Central memory CD8-positive, alpha-beta T cell (primary cell): ENCODE measurements around the gene TTC21B.
"Not testable (repeated sequence)": the region's sequence is repeated elsewhere in the genome, so short reads cannot be mapped to it uniquely, and the experiment has no call there.

Experiments used
- ATAC-seq: fragments of 150-1000 bp; cut with Tn5 transposase; replicated peaks from 2 replicates; pipeline ENCODE4 v1.10.0; 2022; ENCODE audit warnings: mild to moderate bottlenecking, moderate FRiP score, moderate number of reproducible peaks; ENCODE audit not compliant: poor library complexity, severe bottlenecking; ENCODE audit errors: extremely low read depth
- DNase-seq, 2 donors: peaks; one replicate each; pipeline ENCODE4 v3.0.0; 2021; ENCODE audit warnings: low spot score in 2 of 2
- H3K27ac Mint-ChIP-seq: one replicate; pipeline ENCODE4 v1.8.0; 2022; ENCODE audit warnings: low read depth, mild to moderate bottlenecking, moderate library complexity, mixed read lengths
- H3K27me3 Mint-ChIP-seq: one replicate; pipeline ENCODE4 v1.8.0; 2022; ENCODE audit warnings: mixed read lengths
- H3K36me3 Mint-ChIP-seq: one replicate; pipeline ENCODE4 v1.8.0; 2022; ENCODE audit warnings: mild to moderate bottlenecking, moderate library complexity, mixed read lengths; ENCODE audit not compliant: insufficient read depth
- H3K4me1 Mint-ChIP-seq: one replicate; pipeline ENCODE4 v1.8.0; 2022; ENCODE audit warnings: mixed read lengths
- H3K4me3 Mint-ChIP-seq: one replicate; pipeline ENCODE4 v1.8.0; 2022; ENCODE audit warnings: mild to moderate bottlenecking, moderate library complexity, mixed read lengths
- H3K9me3 Mint-ChIP-seq: one replicate; pipeline ENCODE4 v1.8.0; 2022; ENCODE audit warnings: mixed read lengths

The TTC21B gene

GRCh38 chr2:165953655-165954606 lies at the start of gene TTC21B:
TTC21B (minus strand) TSS chr2:165953776; CDS start chr2:165953705, 71 bp downstream.
- Mint-ChIP-seq H3K27ac (peak within 1 kb of the TSS; percentile 34), H3K4me3 (no peak within 1 kb of the TSS), H3K27me3 (no peaks in the 10 kb centered on the region), H3K4me1 (peaks cover 16% of the 10 kb centered on the region), H3K9me3 (no peaks in the 10 kb centered on the region), H3K36me3 (peaks cover 2% of the 10 kb centered on the region)
- ATAC-seq = peak; percentile 92
- DNase-seq = peak; percentile 85 to 88

DNA sequence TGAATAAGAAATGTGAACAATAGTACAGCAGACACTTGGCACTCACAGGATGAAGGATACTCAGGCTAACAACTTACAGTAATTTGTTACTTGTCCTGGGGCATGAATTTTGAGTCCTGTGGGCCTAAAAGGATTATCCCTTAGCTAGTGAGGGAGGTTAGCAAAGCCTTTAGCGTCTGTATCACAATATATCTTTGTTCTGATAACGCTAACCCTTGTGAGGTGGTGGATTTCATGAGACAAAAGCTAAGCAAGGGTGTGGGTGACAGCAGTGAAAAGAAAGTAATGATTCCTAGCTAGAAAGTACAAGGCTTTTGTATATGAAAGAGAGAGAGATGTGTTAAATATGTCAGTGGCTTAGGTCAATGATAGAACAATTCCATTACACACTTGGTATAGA lies 46.8 kb upstream of the TTC21B start:
- ATAC-seq (no peak), DNase-seq (no peak)
- no peaks in the 10 kb centered on the region for H3K36me3 Mint-ChIP-seq
- no peaks in the 10 kb centered on the region for H3K4me1 Mint-ChIP-seq
- H3K27me3 Mint-ChIP-seq = peaks cover 11% of the 10 kb centered on the region
- no peak overlapping the region for H3K27ac Mint-ChIP-seq
- H3K4me3 Mint-ChIP-seq = no peak overlapping the region
- no peaks in the 10 kb centered on the region for H3K9me3 Mint-ChIP-seq

DNA sequence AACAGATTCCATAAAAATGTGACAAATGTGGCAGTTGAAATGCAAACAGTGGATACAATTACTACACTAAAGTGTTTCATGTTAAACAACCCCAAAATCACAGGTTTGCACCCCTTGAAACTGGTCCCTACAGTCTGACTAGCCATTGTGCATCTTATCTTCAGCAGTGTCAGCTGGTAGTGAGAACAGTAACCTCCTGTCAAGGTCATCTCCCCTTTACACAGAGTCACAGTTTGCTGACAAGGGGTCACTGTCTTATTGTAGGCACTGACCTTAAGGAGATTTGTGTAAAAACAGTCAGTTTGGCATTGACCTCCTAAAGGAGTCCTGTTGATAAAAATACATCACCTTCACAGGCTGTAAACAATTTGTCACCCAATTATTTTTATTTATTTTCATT lies 37.3 kb upstream of the TTC21B start:
- Mint-ChIP-seq H3K27me3 (peaks cover 28% of the 10 kb centered on the region), H3K4me3 (no peak overlapping the region), H3K9me3 (no peaks in the 10 kb centered on the region), H3K36me3 (no peaks in the 10 kb centered on the region), H3K27ac (no peak overlapping the region), H3K4me1 (no peaks in the 10 kb centered on the region)
- ATAC-seq (no peak), DNase-seq (no peak)

- no peaks in the 10 kb centered on the region for H3K4me1 Mint-ChIP-seq
- H3K27me3 Mint-ChIP-seq = peaks cover 36% of the 10 kb centered on the region
- no peak overlapping the region for H3K4me3 Mint-ChIP-seq
- no peaks in the 10 kb centered on the region for H3K9me3 Mint-ChIP-seq
- H3K36me3 Mint-ChIP-seq = no peaks in the 10 kb centered on the region
- no peak overlapping the region for H3K27ac Mint-ChIP-seq
- no peak for DNase-seq
- no peak for ATAC-seq
Observed at GRCh38 chr2:165989851-165990250, 36.3 kb upstream of the TTC21B start.

GRCh38 chr2:165985120-165985519 lies 31.5 kb upstream of the TTC21B start:
- H3K4me1 Mint-ChIP-seq = no peaks in the 10 kb centered on the region
- no peaks in the 10 kb centered on the region for H3K9me3 Mint-ChIP-seq
- H3K27ac Mint-ChIP-seq = no peak overlapping the region
- ATAC-seq = no peak
- no peaks in the 10 kb centered on the region for H3K36me3 Mint-ChIP-seq
- H3K4me3 Mint-ChIP-seq = no peak overlapping the region
- H3K27me3 Mint-ChIP-seq = peaks cover 50% of the 10 kb centered on the region
- DNase-seq = no peak

GRCh38 chr2:165972161-165972560 lies 18.6 kb upstream of the TTC21B start:
- H3K27ac Mint-ChIP-seq, H3K4me3 Mint-ChIP-seq, ATAC-seq, H3K36me3 Mint-ChIP-seq, H3K9me3 Mint-ChIP-seq, DNase-seq, H3K4me1 Mint-ChIP-seq: not testable (repeated sequence)
- peaks cover 55% of the 10 kb centered on the region for H3K27me3 Mint-ChIP-seq

DNA sequence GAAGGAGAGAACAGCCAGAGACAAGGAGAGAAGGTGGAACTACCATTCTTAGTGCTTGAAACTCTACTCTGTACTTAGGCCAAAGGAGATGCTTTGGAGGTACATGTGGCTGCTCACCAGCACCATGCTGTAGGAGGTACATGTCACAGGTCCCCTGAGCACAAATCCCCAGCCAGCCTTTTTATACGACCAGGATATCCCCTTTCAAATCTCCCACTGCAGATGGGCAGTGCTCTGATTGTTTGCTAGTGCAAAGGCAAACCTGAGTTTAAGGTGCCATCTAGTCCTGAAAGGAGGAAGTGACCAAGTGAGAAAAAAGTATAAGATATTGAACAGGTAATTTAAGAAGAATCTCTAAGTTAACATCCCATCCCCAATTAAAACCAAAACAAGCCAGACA lies 17.1 kb upstream of the TTC21B start:
- H3K36me3 Mint-ChIP-seq = peaks cover 2% of the 10 kb centered on the region
- DNase-seq (no peak), ATAC-seq (no peak)
- no peaks in the 10 kb centered on the region for H3K4me1 Mint-ChIP-seq
- H3K27ac Mint-ChIP-seq = no peak overlapping the region
- no peaks in the 10 kb centered on the region for H3K9me3 Mint-ChIP-seq
- H3K4me3 Mint-ChIP-seq = no peak overlapping the region
- H3K27me3 Mint-ChIP-seq = peaks cover 60% of the 10 kb centered on the region

DNA sequence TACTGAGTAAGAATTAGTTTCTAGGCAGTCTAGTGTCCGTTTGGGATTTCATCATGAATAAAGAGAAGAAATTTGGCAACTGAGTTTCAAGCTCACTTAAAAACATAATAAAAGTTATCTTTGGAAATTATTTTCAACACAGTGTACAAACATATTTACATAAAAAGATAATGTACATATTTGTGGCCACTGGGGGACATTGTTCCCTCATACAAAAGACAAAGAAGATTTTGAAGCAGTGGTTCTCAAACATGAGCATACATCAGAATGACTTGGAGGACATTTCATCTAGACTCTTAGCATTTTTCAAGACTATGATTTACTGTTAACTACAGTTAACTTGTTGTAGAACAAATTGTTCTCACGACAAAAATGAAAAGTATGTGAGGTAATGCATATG lies 15.7 kb upstream of the TTC21B start:
- no peak overlapping the region for H3K4me3 Mint-ChIP-seq
- H3K27me3 Mint-ChIP-seq = peaks cover 58% of the 10 kb centered on the region

GRCh38 chr2:165967746-165968145 lies 14.2 kb upstream of the TTC21B start:
- Mint-ChIP-seq H3K4me1 (no peaks in the 10 kb centered on the region), H3K36me3 (peaks cover 2% of the 10 kb centered on the region), H3K4me3 (no peak overlapping the region), H3K27me3 (peaks cover 44% of the 10 kb centered on the region), H3K9me3 (no peaks in the 10 kb centered on the region), H3K27ac (no peak overlapping the region)
- ATAC-seq (no peak), DNase-seq (no peak)

More for the DNA sequence above, 15.7 kb upstream of the TTC21B start:
- no peak overlapping the region for H3K27ac Mint-ChIP-seq
- H3K36me3 Mint-ChIP-seq = peaks cover 2% of the 10 kb centered on the region
- ATAC-seq (no peak), DNase-seq (no peak)
- H3K4me1 Mint-ChIP-seq = no peaks in the 10 kb centered on the region
- no peaks in the 10 kb centered on the region for H3K9me3 Mint-ChIP-seq

DNA sequence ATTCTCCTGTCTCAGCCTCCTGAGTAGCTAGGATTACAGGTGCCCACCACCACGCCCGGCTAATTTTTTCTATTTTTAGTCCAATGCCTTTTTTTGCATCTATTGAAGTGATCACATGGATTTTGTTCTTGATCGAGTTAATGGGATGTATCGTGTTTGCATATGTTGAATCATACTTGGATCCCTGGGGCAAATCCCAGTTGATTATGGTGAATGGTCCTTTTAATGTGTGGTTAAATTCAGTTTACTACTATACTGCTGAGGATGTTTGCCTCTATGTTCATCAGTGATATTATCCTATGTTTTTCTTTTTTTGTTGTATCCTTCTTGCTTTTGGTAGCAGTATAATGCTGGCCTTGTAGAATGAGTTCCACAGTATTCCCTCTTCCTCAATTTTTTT lies 8.2 kb upstream of the TTC21B start:
- ATAC-seq = no peak
- Mint-ChIP-seq H3K4me1 (no peaks in the 10 kb centered on the region), H3K36me3 (no peaks in the 10 kb centered on the region), H3K27me3 (peaks cover 2% of the 10 kb centered on the region), H3K9me3 (no peaks in the 10 kb centered on the region), H3K27ac (no peak overlapping the region), H3K4me3 (no peak overlapping the region)
- no peak for DNase-seq

- no peak for ATAC-seq
- Mint-ChIP-seq H3K27me3 (no peaks in the 10 kb centered on the region), H3K4me1 (peaks cover 16% of the 10 kb centered on the region), H3K27ac (no peak overlapping the region), H3K4me3 (no peak overlapping the region), H3K9me3 (no peaks in the 10 kb centered on the region), H3K36me3 (no peaks in the 10 kb centered on the region)
- DNase-seq = no peak
Observed at GRCh38 chr2:165959371-165959770, 5.8 kb upstream of the TTC21B start.

- Mint-ChIP-seq H3K4me3 (no peak overlapping the region), H3K27ac (no peak overlapping the region), H3K9me3 (no peaks in the 10 kb centered on the region), H3K4me1 (peaks cover 16% of the 10 kb centered on the region), H3K27me3 (no peaks in the 10 kb centered on the region), H3K36me3 (no peaks in the 10 kb centered on the region)
- no peak for ATAC-seq
- no peak for DNase-seq
Observed at GRCh38 chr2:165958313-165958960, 4.9 kb upstream of the TTC21B start.
